Effector CD4-positive, alpha-beta T cell (primary cell): ENCODE results near the gene GMPPB.
"Not testable (repeated sequence)": the region's sequence is repeated elsewhere in the genome, so short reads cannot be mapped to it uniquely, and the experiment has no call there.

ENCODE experiments used
- DNase-seq: peaks from one replicate; pipeline ENCODE4 v3.0.0-alpha.2; 2020
- total RNA-seq: gene quantifications from one replicate; lab custom pipeline; 2026; lab: John Stamatoyannopoulos, UW

The GMPPB gene
- 54.2 reads per million, percentile 70 among the genes with 10 or more reads in this experiment for total RNA-seq

GRCh38 chr3:49723628-49724551 lies at the start of gene GMPPB:
GMPPB (minus strand) TSS chr3:49723951; CDS start chr3:49723726, 225 bp downstream.
- peak; percentile 90 for DNase-seq

- DNase-seq = no peak
Observed at GRCh38 chr3:49772703-49773102, 49.0 kb upstream of the GMPPB start.

GRCh38 chr3:49771340-49771938 lies 47.7 kb upstream of the GMPPB start:
- no peak for DNase-seq

GRCh38 chr3:49769926-49770325 lies 46.2 kb upstream of the GMPPB start:
- no peak for DNase-seq

- DNase-seq = no peak
Observed at GRCh38 chr3:49769286-49769915, 45.6 kb upstream of the GMPPB start.

- no peak for DNase-seq
Observed at GRCh38 chr3:49763981-49764380, 40.2 kb upstream of the GMPPB start.

- DNase-seq = no peak
Observed at GRCh38 chr3:49761661-49762060, 37.9 kb upstream of the GMPPB start.

GRCh38 chr3:49759226-49759625 lies 35.5 kb upstream of the GMPPB start:
- DNase-seq = no peak

- no peak for DNase-seq
Observed at GRCh38 chr3:49757197-49757596, 33.4 kb upstream of the GMPPB start.

- no peak for DNase-seq
Observed at GRCh38 chr3:49756036-49756435, 32.3 kb upstream of the GMPPB start.

- no peak for DNase-seq
Observed at GRCh38 chr3:49754536-49754935, 30.8 kb upstream of the GMPPB start.

- no peak for DNase-seq
Observed at GRCh38 chr3:49751501-49751900, 27.8 kb upstream of the GMPPB start.

GRCh38 chr3:49750056-49750455 lies 26.3 kb upstream of the GMPPB start:
- no peak for DNase-seq

GRCh38 chr3:49748874-49749273 lies 25.1 kb upstream of the GMPPB start:
- not testable (repeated sequence) for DNase-seq

- DNase-seq = no peak
Observed at GRCh38 chr3:49747792-49748480, 24.2 kb upstream of the GMPPB start.

GRCh38 chr3:49745986-49746385 lies 22.2 kb upstream of the GMPPB start:
- no peak for DNase-seq

- no peak for DNase-seq
Observed at GRCh38 chr3:49740427-49740826, 16.7 kb upstream of the GMPPB start.

GRCh38 chr3:49738067-49738713 lies 14.4 kb upstream of the GMPPB start:
- DNase-seq = no peak

GRCh38 chr3:49734752-49735151 lies 11.0 kb upstream of the GMPPB start:
- no peak for DNase-seq

GRCh38 chr3:49733551-49733950 lies 9.8 kb upstream of the GMPPB start:
- no peak for DNase-seq

- no peak for DNase-seq
Observed at GRCh38 chr3:49732597-49732996, 8.8 kb upstream of the GMPPB start.

GRCh38 chr3:49729966-49730609 lies 6.3 kb upstream of the GMPPB start:
- DNase-seq = no peak
